HCT116 (cell line): Measurements from ENCODE around the gene ZNHIT1. TPM values are rescaled to one million over a fixed set of nuclear protein-coding genes. Genes with fewer than 3 reads are reported as not detected.

Source experiments
- ATAC-seq: fragments of 200-7000 bp; cut with Tn5 transposase; 2 replicates; pipeline ENCODE4 v1.9.1; 2020; ENCODE audit warnings: mild to moderate bottlenecking, moderate library complexity
- BruUV-seq: library from RNA; stranded (reverse); fragments of 400-500 nt; replicated peaks from 2 replicates; lab custom pipeline; 2021; lab: Mats Ljungman, UMichigan
- CTCF ChIA-PET: fragments of 300-600 bp; sonication (Branson Sonifier 250); formaldehyde crosslinking; loops from one replicate; lab custom pipeline; 2021; ENCODE audit warnings: antibody characterized with exemption; lab: Charles Lee
- POLR2A ChIA-PET: fragments of 300-600, 350-600 bp; sonication (Branson Sonifier 250); formaldehyde crosslinking; loops from one replicate; lab custom pipeline; 2021; ENCODE audit warnings: antibody characterized with exemption; lab: Charles Lee
- RAD21 ChIA-PET, 2 experiments: fragments of 300-600 bp; sonication (Branson Sonifier 250); formaldehyde crosslinking; loops; one replicate each; lab custom pipeline; 2023; ENCODE audit warnings: low total read pairs in 2 of 2; ENCODE audit not compliant: uncharacterized antibody in 2 of 2, unreplicated experiment in 2 of 2, low non-redundant PET in 1 of 2; lab: Charles Lee
- DNase-seq: peaks from one replicate; pipeline ENCODE4 v3.0.0-alpha.2; 2010; ENCODE audit warnings: low read depth, low spot score
- H2AFZ ChIP-seq: fragments of 200-600 bp; shearing (Covaris generic), sonication (generic); 2 replicates; pipeline ENCODE4 v1.6.1; 2017; ENCODE audit warnings: low read depth, mixed run types, mixed read lengths, antibody characterized with exemption, low read length; ENCODE audit not compliant: poor library complexity, severe bottlenecking
- H3K27ac ChIP-seq: 2 replicates; pipeline ENCODE4 v1.5.1; 2012; ENCODE audit warnings: low read depth, low read length
- H3K27me3 ChIP-seq: fragments of 200-600 bp; sonication (generic); 2 replicates; pipeline ENCODE4 v1.6.1; 2016; ENCODE audit warnings: mixed run types, low read length, mixed read lengths; ENCODE audit not compliant: insufficient read depth
- H3K36me3 ChIP-seq, 2 experiments: fragments of 200-500 bp in 1 of 2; fragments of 200-600 bp in 1 of 2; sonication (Bioruptor generic) in 1 of 2; sonication (generic) in 1 of 2; 2 replicates each; pipeline versions ENCODE4 v1.5.1 to v1.6.1; 2014 to 2016; ENCODE audit warnings: low read length in 2 of 2, inconsistent platforms in 1 of 2, mixed read lengths in 1 of 2, mixed run types in 1 of 2; ENCODE audit not compliant: insufficient read depth in 2 of 2, control insufficient read depth in 1 of 2
- H3K4me1 ChIP-seq, 2 experiments: fragments of 200-600 bp in 1 of 2; sonication (generic) in 1 of 2; 2 replicates each; pipeline versions ENCODE4 v1.5.1 to v1.6.1; 2012 to 2017; ENCODE audit warnings: low read length in 2 of 2, inconsistent platforms in 1 of 2, mild to moderate bottlenecking in 1 of 2, mixed read lengths in 1 of 2, mixed run types in 1 of 2, moderate library complexity in 1 of 2; ENCODE audit not compliant: insufficient read depth in 2 of 2, control insufficient read depth in 1 of 2
- H3K4me2 ChIP-seq: fragments of 200-600 bp; sonication (generic); 2 replicates; pipeline ENCODE4 v1.6.1; 2017; ENCODE audit warnings: mixed run types, low read length, mixed read lengths
- H3K4me3 ChIP-seq, 2 experiments: fragments of 200-600 bp in 1 of 2; sonication (generic) in 1 of 2; replicated peaks in 1 of 2; 2 replicates each; pipeline ENCODE4 v1.5.1; 2011 to 2016; ENCODE audit warnings: low read length in 2 of 2, control low read depth in 1 of 2, low read depth in 1 of 2, mild to moderate bottlenecking in 1 of 2, mixed read lengths in 1 of 2, mixed run types in 1 of 2
- H3K79me2 ChIP-seq: fragments of 200-600 bp; sonication (generic); 2 replicates; pipeline ENCODE4 v1.6.1; 2017; ENCODE audit warnings: mild to moderate bottlenecking, mixed run types, low read length, moderate library complexity, mixed read lengths; ENCODE audit not compliant: insufficient read depth
- H3K9ac ChIP-seq: fragments of 200-600 bp; sonication (generic); 2 replicates; pipeline ENCODE4 v1.6.1; 2016; ENCODE audit warnings: low read length, mixed read lengths
- H3K9me2 ChIP-seq: fragments of 200-600 bp; sonication (generic), shearing (Covaris generic); 2 replicates; pipeline ENCODE4 v1.6.1; 2017; ENCODE audit warnings: mixed run types, mild to moderate bottlenecking, moderate library complexity; ENCODE audit not compliant: insufficient read depth
- H3K9me3 ChIP-seq, 2 experiments: fragments of 200-500 bp in 1 of 2; fragments of 200-600 bp in 1 of 2; sonication (Bioruptor generic) in 1 of 2; sonication (generic) in 1 of 2; 2 replicates each; pipeline ENCODE4 v1.6.1; 2014 to 2017; ENCODE audit warnings: low read length in 2 of 2, mixed read lengths in 2 of 2, inconsistent platforms in 1 of 2, low read depth in 1 of 2, mild to moderate bottlenecking in 1 of 2, mixed run types in 1 of 2, moderate library complexity in 1 of 2; ENCODE audit not compliant: control insufficient read depth in 1 of 2, insufficient read depth in 1 of 2
- H4K20me1 ChIP-seq: fragments of 200-600 bp; sonication (generic), shearing (Covaris generic); 2 replicates; pipeline ENCODE4 v1.6.1; 2017; ENCODE audit warnings: mixed run types, mild to moderate bottlenecking, moderate library complexity; ENCODE audit not compliant: insufficient read depth
- CBX3 ChIP-seq: IDR thresholded peaks from 2 replicates; pipeline ENCODE4 v1.6.1; 2012; ENCODE audit warnings: low read depth
- ELF1 ChIP-seq: IDR thresholded peaks from 2 replicates; pipeline ENCODE4 v1.6.1; 2012; ENCODE audit warnings: low read depth, borderline replicate concordance
- FOSL1 ChIP-seq: IDR thresholded peaks from 2 replicates; pipeline ENCODE4 v1.6.1; 2012; ENCODE audit warnings: low read depth
- JUND ChIP-seq: IDR thresholded peaks from 2 replicates; pipeline ENCODE4 v1.6.1; 2012
- POLR2A ChIP-seq: IDR thresholded peaks from 2 replicates; pipeline ENCODE4 v1.7.0; 2011; ENCODE audit warnings: borderline replicate concordance; ENCODE audit not compliant: insufficient read depth, insufficient read length; ENCODE audit errors: extremely low read depth
- POLR2AphosphoS5 ChIP-seq: IDR thresholded peaks from 2 replicates; pipeline ENCODE4 v1.6.1; 2011; ENCODE audit warnings: mild to moderate bottlenecking, low read depth, low read length, moderate library complexity
- RAD21 ChIP-seq: IDR thresholded peaks from 2 replicates; pipeline ENCODE4 v1.6.1; 2012; ENCODE audit warnings: low read depth, mild to moderate bottlenecking
- SIN3A ChIP-seq: IDR thresholded peaks from 2 replicates; pipeline ENCODE4 v1.6.1; 2012; ENCODE audit warnings: low read depth
- SP1 ChIP-seq: IDR thresholded peaks from 2 replicates; pipeline ENCODE4 v1.6.1; 2012; ENCODE audit warnings: low read depth
- SRF ChIP-seq: IDR thresholded peaks from 2 replicates; pipeline ENCODE4 v1.6.1; 2012; ENCODE audit warnings: low read depth
- TCF7L2 ChIP-seq: IDR thresholded peaks from 2 replicates; pipeline ENCODE4 v1.7.0; 2011; ENCODE audit warnings: borderline replicate concordance, inconsistent platforms; ENCODE audit not compliant: insufficient read depth, insufficient read length; ENCODE audit errors: extremely low read depth
- ZBTB33 ChIP-seq: IDR thresholded peaks from 2 replicates; pipeline ENCODE4 v1.6.1; 2011; ENCODE audit warnings: mild to moderate bottlenecking, low read length, moderate library complexity; ENCODE audit not compliant: insufficient replicate concordance; ENCODE audit errors: extremely low read depth
- ZFX ChIP-seq: fragments of 450-650 bp; IDR thresholded peaks from 2 replicates; pipeline ENCODE4 v1.6.1; 2017
- ZNF274 ChIP-seq: fragments of 200-500 bp; sonication (Bioruptor generic); IDR thresholded peaks from 2 replicates; pipeline ENCODE4 v1.6.1; 2014; ENCODE audit warnings: mild to moderate bottlenecking, low read depth, low read length, inconsistent platforms
- intact Hi-C: fragments of 100-400 bp; cut with micrococcal nuclease; formaldehyde crosslinking; loops from 2 replicates; pipeline ENCODE4 v1.10.0; 2022
- total RNA-seq: library from RNA; stranded (reverse); gene quantifications from one replicate; pipeline ENCODE4 v1.2.1, GENCODE V29; 2021; ENCODE audit not compliant: unreplicated experiment

The ZNHIT1 gene
- total RNA-seq, 1 experiment from 2014 or later, result 69.4 TPM

DNA sequence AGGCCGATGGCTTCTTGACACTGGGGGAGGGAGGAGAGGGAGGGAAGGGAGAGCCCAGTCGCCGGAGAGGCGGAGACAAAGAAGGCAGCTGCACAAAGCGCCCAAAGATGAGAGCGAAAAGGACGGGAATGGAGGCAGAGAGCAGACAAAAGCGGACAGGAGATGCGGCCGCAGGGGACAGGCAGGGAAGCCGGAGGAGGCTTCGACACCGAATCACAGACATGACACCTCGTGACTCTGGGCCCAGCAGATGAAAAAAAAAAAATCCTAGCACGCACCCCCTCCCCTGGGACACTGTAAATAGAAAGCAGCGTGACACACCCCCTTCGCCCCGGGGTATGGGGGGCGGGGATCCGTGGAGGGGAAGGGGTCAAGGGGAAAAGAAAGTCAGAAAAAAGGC lies 38.8 kb upstream of the ZNHIT1 start:
- CTCF ChIA-PET, result no interaction called here
- no peak for ATAC-seq
- no TSS peak for BruUV-seq

More for the DNA sequence above, 38.8 kb upstream of the ZNHIT1 start:
- intact Hi-C loops, result no loop called here
- Histone ChIP-seq H3K9ac (no peak overlapping the region), H4K20me1 (no peaks in the 10 kb centered on the region), H3K9me3 (no peaks in the 10 kb centered on the region), H3K4me1 (peaks cover 10 to 15% of the 10 kb centered on the region in 2 experiments; a peak in 3 of 4 replicates), H3K4me2 (no peak overlapping the region), H3K4me3 (no peak overlapping the region), H2AFZ (no peak overlapping the region), H3K9me2 (no peaks in the 10 kb centered on the region), H3K36me3 (no peaks in the 10 kb centered on the region), H3K79me2 (no peaks in the 10 kb centered on the region), H3K27me3 (no peaks in the 10 kb centered on the region), H3K27ac (no peak overlapping the region)
- RAD21 ChIA-PET, result no interaction called here
- POLR2A ChIA-PET, result no interaction called here
- TF ChIP-seq SRF (no peak), CBX3 (no peak), SIN3A (no peak), SP1 (no peak), ZBTB33 (no peak), ZFX (no peak), JUND (no peak), POLR2A (no peak), RAD21 (no peak), TCF7L2 (no peak), POLR2AphosphoS5 (no peak), FOSL1 (no peak), ZNF274 (no peak), ELF1 (no peak)
- no peak for DNase-seq
